ENCODE data around the gene TH.

Gene TH

DNA sequence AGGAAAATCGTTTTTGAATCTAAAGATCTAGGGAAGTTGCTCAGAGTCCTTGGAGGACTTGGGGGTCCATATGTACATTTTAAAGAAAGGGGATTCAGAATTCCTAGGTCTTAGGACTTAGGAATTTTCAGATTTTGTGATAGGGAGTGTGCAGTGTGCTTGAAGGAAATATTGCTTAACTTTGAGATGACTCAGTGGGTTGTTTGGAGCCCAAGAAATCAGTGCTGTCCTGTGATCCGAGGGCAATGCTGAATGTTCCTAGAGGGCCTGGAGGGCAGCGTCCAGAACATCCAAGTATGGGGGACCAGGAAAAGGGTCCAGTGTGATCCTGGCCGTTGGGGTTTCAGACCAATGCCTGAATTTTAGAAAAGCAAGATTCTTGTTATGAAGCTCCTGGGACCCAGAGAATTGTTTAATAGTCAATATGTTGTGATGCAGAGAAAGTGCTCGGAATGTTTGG, 29.3 kb downstream of the TH start:
- in situ Hi-C loops (cut with HindIII; ENCODE audit: low pct_ligation_motif_present, low sequenced_read_pairs): no loop called here
- TF ChIP-seq, protein P1, sequence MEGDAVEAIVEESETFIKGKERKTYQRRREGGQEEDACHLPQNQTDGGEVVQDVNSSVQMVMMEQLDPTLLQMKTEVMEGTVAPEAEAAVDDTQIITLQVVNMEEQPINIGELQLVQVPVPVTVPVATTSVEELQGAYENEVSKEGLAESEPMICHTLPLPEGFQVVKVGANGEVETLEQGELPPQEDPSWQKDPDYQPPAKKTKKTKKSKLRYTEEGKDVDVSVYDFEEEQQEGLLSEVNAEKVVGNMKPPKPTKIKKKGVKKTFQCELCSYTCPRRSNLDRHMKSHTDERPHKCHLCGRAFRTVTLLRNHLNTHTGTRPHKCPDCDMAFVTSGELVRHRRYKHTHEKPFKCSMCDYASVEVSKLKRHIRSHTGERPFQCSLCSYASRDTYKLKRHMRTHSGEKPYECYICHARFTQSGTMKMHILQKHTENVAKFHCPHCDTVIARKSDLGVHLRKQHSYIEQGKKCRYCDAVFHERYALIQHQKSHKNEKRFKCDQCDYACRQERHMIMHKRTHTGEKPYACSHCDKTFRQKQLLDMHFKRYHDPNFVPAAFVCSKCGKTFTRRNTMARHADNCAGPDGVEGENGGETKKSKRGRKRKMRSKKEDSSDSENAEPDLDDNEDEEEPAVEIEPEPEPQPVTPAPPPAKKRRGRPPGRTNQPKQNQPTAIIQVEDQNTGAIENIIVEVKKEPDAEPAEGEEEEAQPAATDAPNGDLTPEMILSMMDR (IDR thresholded peaks at IDR 0.05; ENCODE audit: low read depth, low read length, missing control alignments): no peak
- H3K4me3 ChIP-seq (ENCODE audit: low read depth, low read length): no peak overlapping the region
- DNase-seq: no peak
- H3K27ac ChIP-seq: no peak overlapping the region
- H3K27me3 ChIP-seq (replicated peaks): peaks cover 63% of the 10 kb centered on the region
- no peaks in the 10 kb centered on the region for H3K36me3 ChIP-seq (replicated peaks)

DNA sequence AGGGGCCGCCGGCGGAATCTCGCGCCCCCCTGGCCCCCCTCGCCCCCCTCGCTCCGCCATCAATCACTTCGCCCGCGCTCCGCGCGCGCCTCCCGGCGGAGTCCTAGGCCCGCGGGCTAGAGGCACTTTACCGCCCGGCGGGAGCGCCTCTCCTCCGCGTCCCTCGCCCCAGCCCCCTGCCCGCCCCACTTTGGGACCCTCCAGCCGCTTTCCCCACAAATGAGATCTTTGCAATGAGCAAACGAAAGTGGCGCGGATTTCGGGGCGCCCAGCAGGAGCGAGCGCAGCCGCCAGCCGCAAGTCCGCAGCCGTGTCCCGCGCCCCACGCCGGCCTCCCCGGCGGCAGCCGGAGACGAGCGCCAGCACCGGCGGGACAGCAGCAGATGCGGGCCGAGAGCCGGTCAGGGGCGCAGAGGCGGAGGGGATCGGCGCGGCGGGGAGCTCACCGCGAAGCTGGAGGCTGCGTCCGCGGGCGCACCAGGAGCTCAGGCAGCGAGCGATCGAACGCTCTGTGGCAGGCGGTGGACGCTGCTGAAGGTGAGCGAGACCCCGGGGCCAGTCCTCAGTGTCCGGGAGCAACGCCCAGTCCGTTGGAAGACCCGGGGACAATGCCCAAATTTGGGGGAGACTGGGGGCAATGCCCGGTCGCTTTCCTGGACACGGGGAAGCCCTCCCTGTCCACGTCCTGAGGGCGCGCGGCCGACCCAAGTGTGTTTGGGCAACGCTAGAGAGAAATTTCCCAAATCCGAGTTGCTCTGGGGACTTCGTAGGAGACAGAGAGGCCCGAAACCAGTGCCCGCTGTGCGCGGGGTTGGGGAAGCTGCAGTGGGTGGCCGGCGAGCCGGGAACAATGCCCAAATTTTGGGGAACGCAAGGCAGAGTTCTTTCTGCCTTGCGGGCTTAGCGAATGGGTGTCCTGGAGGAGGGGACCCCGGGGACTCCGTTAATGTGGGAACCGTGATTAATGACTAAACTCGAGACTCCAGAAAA, 30.9 kb downstream of the TH start:
- in situ Hi-C loops (cut with HindIII; ENCODE audit: low pct_ligation_motif_present, low sequenced_read_pairs): no loop called here
- H3K36me3 ChIP-seq (replicated peaks): no peaks in the 10 kb centered on the region
- no peak for DNase-seq
- H3K4me3 ChIP-seq (ENCODE audit: low read depth, low read length): no peak overlapping the region
- TF ChIP-seq, protein P1 (IDR thresholded peaks at IDR 0.05; ENCODE audit: low read depth, low read length, missing control alignments): no peak
- peaks cover 53% of the 10 kb centered on the region for H3K27me3 ChIP-seq (replicated peaks)
- H3K27ac ChIP-seq: no peak overlapping the region

DNA sequence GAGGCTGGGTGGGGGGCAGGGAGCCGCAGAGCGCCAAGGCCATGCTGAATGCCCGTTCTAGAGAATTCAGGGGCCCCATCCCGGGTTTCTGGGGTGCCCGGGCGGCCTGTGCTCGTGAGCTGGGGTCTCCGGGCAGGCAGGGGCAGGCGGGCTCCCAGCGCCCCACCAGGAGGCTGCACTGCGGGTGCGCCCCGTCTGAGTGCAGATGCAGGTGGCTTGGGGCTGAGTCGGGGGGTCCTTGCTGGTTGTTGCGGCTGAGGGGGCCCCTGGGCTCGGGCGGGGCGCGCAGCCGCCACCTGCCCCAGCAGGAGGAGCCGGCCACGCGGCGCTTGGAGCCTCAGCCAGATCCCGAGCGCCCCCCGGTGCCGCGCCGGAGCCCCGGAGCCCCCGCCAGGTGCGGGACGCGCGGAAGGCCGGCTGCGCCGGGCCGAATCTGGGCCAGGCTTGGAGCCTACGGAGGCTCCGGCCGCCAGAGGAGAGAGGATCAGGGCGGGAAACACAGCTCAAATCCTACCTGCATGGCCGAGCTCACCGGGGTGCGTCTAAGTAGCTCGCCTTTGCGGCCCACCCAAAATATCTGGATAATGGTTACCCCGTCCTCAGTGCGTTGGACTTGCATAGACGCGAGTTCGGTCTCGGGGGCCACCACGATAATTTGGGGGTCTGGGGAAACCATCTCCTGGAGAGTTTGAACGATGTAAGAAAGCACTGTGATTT, 31.8 kb downstream of the TH start:
- no peak for DNase-seq
- no peak overlapping the region for H3K4me3 ChIP-seq (ENCODE audit: low read depth, low read length)
- peaks cover 44% of the 10 kb centered on the region for H3K27me3 ChIP-seq (replicated peaks)
- no peaks in the 10 kb centered on the region for H3K36me3 ChIP-seq (replicated peaks)
- in situ Hi-C loops (cut with HindIII; ENCODE audit: low pct_ligation_motif_present, low sequenced_read_pairs): no loop called here
- TF ChIP-seq, protein P1 (IDR thresholded peaks at IDR 0.05; ENCODE audit: low read depth, low read length, missing control alignments): no peak
- H3K27ac ChIP-seq: no peak overlapping the region

DNA sequence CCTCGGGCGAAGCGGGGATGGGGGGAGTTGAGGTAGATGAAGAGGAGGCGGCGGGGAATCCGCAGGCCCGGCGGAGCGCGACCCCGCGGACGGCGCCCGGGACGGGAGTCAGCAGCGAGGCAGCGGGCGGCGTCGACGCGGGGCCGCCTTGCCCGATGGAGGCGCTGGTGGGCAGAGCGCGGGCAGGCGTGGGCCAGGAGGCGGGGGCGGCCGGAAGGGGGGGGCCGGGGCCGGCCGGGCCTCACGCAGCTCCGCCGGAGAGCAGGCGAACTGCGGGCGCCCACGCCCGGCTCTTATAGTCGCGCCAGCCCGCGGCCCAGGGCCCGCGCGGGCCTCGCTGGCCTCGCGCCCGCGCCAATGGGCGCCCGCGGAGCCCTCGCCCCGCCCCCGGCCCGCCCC, 32.5 kb downstream of the TH start, which contains the start of gene IGF2:
Gene IGF2, minus strand, starts transcription at position 267 of the 399 bp plus-strand sequence. CDS start 3,866 bp downstream, outside the sequence.
- DNase-seq: no peak
- no peaks in the 10 kb centered on the region for H3K36me3 ChIP-seq (replicated peaks)
- peaks cover 40% of the 10 kb centered on the region for H3K27me3 ChIP-seq (replicated peaks)
- H3K4me3 ChIP-seq (ENCODE audit: low read depth, low read length): peak within 1 kb of the TSS; percentile 22
- TF ChIP-seq, protein P1 (IDR thresholded peaks at IDR 0.05; ENCODE audit: low read depth, low read length, missing control alignments): no peak
- no peak within 1 kb of the TSS for H3K27ac ChIP-seq
- in situ Hi-C loops (cut with HindIII; ENCODE audit: low pct_ligation_motif_present, low sequenced_read_pairs): no loop called here

DNA sequence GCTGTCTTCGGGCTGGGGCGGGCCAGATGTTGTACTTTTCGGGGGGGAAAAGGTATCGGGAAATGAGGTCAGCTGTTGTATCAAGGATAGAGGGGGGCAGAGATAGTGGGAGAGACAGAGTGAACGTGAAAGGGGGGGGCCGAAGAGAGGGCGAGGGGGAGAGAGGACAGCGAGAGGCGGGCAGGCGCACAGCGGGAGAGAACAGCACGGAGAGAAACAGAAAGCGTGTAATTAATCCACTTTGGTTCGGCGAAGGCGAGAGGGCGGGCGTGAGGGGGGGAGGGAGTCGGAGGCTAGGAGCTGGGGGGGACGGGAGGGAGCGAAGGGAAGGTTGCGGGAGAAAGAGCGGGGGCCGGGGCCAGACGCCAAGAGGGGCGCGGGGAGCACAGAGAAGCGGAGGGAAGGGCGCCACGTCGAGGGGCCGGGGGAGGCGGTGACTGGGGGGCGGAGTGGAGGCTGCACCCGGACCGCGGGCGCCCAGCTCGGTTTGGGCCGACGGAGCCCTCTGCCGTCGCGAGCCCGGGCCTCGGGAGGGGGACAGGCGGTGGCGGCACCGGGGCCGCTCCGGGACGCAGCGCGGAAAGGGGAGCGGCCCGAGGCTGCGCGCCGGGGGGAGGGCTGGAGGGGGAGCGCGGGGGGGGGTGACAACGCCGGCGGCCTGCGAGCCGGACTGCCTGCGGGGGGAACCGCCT, 33.0 kb downstream of the TH start:
- Histone ChIP-seq H3K27me3 (replicated peaks) (peaks cover 35% of the 10 kb centered on the region), H3K27ac (no peak overlapping the region), H3K36me3 (replicated peaks) (no peaks in the 10 kb centered on the region), H3K4me3 (ENCODE audit: low read depth, low read length) (peak overlapping the region; percentile 22)
- no peak for DNase-seq
- in situ Hi-C loops (cut with HindIII; ENCODE audit: low pct_ligation_motif_present, low sequenced_read_pairs): no loop called here
- TF ChIP-seq, protein P1 (IDR thresholded peaks at IDR 0.05; ENCODE audit: low read depth, low read length, missing control alignments): no peak

All from brain microvascular endothelial cell (primary cell).